ENCODE measurements around the gene ANTXRL. TPM values are rescaled to one million over a fixed set of nuclear protein-coding genes. Genes with fewer than 3 reads are reported as not detected.
"Not testable (repeated sequence)": the region's sequence is repeated elsewhere in the genome, so short reads cannot be mapped to it uniquely, and the experiment has no call there.

The ANTXRL gene
- total RNA-seq, 1 experiment from 2014 or later = not detected

DNA sequence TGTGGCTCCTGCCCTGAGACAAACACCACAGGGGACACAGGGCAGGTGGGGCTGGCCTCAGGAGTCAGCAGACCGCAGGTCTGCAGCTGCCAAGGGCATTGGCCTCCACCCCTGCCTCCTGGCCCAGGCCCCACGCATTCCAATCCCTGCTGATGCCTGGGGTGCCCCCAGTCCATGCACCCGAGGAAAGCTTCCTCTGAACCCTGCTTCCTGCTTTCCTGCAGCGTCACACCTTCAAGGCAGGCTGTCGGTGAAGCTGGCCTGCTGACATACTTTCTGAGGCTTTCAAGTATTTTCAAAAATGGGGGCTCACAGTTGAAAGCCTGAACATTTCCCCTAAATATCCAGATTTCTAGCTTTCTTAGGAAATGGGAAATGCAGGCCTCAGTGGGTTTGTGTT lies 22.5 kb upstream of the ANTXRL start:
- Histone ChIP-seq H3K36me3 (ENCODE audit: insufficient read depth, low read length) (no peaks in the 10 kb centered on the region), H3K9me3 (ENCODE audit: low read length) (no peaks in the 10 kb centered on the region), H3K4me1 (ENCODE audit: low read length) (no peaks in the 10 kb centered on the region), H3K9me2 (replicated peaks; ENCODE audit: insufficient read depth, low read length) (no peaks in the 10 kb centered on the region), H4K20me1 (ENCODE audit: insufficient read depth, low read depth, low read length) (no peaks in the 10 kb centered on the region), H3K4me2 (ENCODE audit: low read depth, low read length, poor library complexity, severe bottlenecking) (no peak overlapping the region), H3K4me3 (ENCODE audit: low read length) (no peak overlapping the region), H2AFZ (ENCODE audit: low read length) (no peak overlapping the region), H3K27ac (ENCODE audit: low read length) (no peak overlapping the region), H3K79me2 (ENCODE audit: low read length) (no peaks in the 10 kb centered on the region), H3K27me3 (ENCODE audit: low read length) (0 out of 2 replicates have a peak, but pooled peaks cover 2% of the 10 kb centered on the region), H3K9ac (ENCODE audit: low read length) (no peak overlapping the region)
- no peak for DNase-seq

DNA sequence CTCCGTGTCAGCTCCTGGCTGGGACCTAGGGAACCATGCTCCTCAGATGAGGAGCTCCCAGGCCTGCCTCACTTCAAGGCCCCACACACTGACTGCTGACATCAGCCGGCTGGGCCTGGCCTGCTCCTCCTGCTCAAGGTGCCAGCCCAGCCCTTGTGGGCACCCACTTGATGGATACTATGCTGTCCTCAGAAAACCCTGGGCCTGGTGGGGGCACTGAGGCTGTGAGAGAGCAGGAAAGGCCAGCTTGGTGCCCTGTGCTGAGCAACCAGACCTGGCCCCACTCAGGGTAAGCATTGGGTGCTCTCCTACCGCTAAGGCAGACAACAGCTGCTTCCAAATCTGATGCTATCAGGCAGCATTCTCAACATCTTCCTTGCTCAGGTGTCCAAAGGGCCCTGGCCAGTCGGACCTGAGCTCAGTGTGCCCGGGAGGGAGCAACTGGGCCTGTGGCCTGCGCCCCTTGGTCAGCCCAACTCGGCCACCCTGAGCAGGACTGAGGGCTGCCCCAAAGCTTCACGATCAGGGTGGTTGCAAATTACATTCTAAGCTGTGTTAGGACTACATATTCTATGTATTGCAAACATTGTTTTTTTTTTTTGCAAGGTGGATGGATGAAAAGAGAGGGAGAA lies 21.9 kb upstream of the ANTXRL start:
- no peaks in the 10 kb centered on the region for H3K36me3 ChIP-seq (ENCODE audit: insufficient read depth, low read length)
- H3K27ac ChIP-seq (ENCODE audit: low read length) = no peak overlapping the region
- H2AFZ ChIP-seq (ENCODE audit: low read length) = no peak overlapping the region
- H3K9ac ChIP-seq (ENCODE audit: low read length) = no peak overlapping the region
- no peak for DNase-seq
- H3K79me2 ChIP-seq (ENCODE audit: low read length) = no peaks in the 10 kb centered on the region
- H3K4me1 ChIP-seq (ENCODE audit: low read length) = no peaks in the 10 kb centered on the region
- H3K4me3 ChIP-seq (ENCODE audit: low read length) = no peak overlapping the region
- H3K4me2 ChIP-seq (ENCODE audit: low read depth, low read length, poor library complexity, severe bottlenecking) = no peak overlapping the region
- H3K9me3 ChIP-seq (ENCODE audit: low read length) = no peaks in the 10 kb centered on the region
- H4K20me1 ChIP-seq (ENCODE audit: insufficient read depth, low read depth, low read length) = no peaks in the 10 kb centered on the region
- H3K27me3 ChIP-seq (ENCODE audit: low read length) = 0 out of 2 replicates have a peak, but pooled peaks cover 2% of the 10 kb centered on the region
- H3K9me2 ChIP-seq (replicated peaks; ENCODE audit: insufficient read depth, low read length) = no peaks in the 10 kb centered on the region

DNA sequence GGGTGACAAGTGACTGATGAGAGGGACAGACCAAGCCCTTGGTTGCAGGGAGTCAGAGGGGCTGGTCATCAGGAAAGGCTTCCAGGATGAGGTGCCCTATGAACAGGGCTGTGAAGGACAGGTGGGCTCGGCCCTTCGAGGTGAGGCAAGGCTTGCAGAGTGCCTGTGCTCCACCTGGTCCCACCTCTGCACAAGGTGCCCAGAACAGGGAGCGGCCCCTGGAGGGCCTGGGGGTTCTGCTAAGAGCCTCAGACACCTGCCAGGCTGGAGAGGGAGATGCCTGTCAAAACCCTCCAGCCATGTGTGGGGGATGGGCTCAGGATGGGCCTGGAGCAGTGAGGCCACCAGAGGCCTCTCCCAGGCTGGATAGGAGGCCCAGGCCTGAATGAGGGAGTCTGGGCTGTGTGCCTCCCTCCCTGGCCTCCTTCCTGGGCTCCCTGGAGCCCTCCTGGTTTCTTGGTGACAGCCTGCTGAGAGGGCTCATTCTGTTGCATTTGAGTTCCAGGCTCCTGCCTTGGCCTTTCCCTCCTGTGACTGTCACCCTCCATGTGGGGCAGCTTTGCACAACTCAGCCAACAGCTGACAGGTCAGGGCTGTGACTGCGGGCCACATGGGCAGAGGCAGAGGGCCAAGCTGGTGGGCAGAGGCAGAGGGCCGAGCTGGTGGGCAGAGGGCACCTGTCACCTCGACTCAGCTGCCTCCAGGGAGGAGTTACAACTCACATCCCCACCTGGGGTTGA lies 21.1 kb upstream of the ANTXRL start:
- H3K27me3 ChIP-seq (ENCODE audit: low read length); H3K9me3 ChIP-seq (ENCODE audit: low read length); H3K9ac ChIP-seq (ENCODE audit: low read length); H3K27ac ChIP-seq (ENCODE audit: low read length); H3K36me3 ChIP-seq (ENCODE audit: insufficient read depth, low read length); H4K20me1 ChIP-seq (ENCODE audit: insufficient read depth, low read depth, low read length); H3K4me1 ChIP-seq (ENCODE audit: low read length); H3K4me3 ChIP-seq (ENCODE audit: low read length); H3K79me2 ChIP-seq (ENCODE audit: low read length); H3K9me2 ChIP-seq (replicated peaks; ENCODE audit: insufficient read depth, low read length); DNase-seq; H2AFZ ChIP-seq (ENCODE audit: low read length); H3K4me2 ChIP-seq (ENCODE audit: low read depth, low read length, poor library complexity, severe bottlenecking): not testable (repeated sequence)

GRCh38 chr10:46266306-46266985 lies 20.4 kb upstream of the ANTXRL start:
- Histone ChIP-seq H3K9ac (ENCODE audit: low read length) (no peak overlapping the region), H3K4me1 (ENCODE audit: low read length) (no peaks in the 10 kb centered on the region), H3K79me2 (ENCODE audit: low read length) (no peaks in the 10 kb centered on the region), H3K27me3 (ENCODE audit: low read length) (0 out of 2 replicates have a peak, but pooled peaks cover under 1% of the 10 kb centered on the region), H3K4me3 (ENCODE audit: low read length) (no peak overlapping the region), H4K20me1 (ENCODE audit: insufficient read depth, low read depth, low read length) (no peaks in the 10 kb centered on the region), H2AFZ (ENCODE audit: low read length) (no peak overlapping the region), H3K4me2 (ENCODE audit: low read depth, low read length, poor library complexity, severe bottlenecking) (no peak overlapping the region), H3K36me3 (ENCODE audit: insufficient read depth, low read length) (no peaks in the 10 kb centered on the region), H3K9me3 (ENCODE audit: low read length) (no peaks in the 10 kb centered on the region), H3K27ac (ENCODE audit: low read length) (no peak overlapping the region), H3K9me2 (replicated peaks; ENCODE audit: insufficient read depth, low read length) (no peaks in the 10 kb centered on the region)
- no peak for DNase-seq

- H3K4me3 ChIP-seq (ENCODE audit: low read length) = no peak overlapping the region
- H3K36me3 ChIP-seq (ENCODE audit: insufficient read depth, low read length) = no peaks in the 10 kb centered on the region
- no peaks in the 10 kb centered on the region for H3K9me3 ChIP-seq (ENCODE audit: low read length)
- no peak for DNase-seq
- H4K20me1 ChIP-seq (ENCODE audit: insufficient read depth, low read depth, low read length) = no peaks in the 10 kb centered on the region
- no peak overlapping the region for H3K27ac ChIP-seq (ENCODE audit: low read length)
- H3K9me2 ChIP-seq (replicated peaks; ENCODE audit: insufficient read depth, low read length) = no peaks in the 10 kb centered on the region
- no peak overlapping the region for H3K4me2 ChIP-seq (ENCODE audit: low read depth, low read length, poor library complexity, severe bottlenecking)
- no peaks in the 10 kb centered on the region for H3K4me1 ChIP-seq (ENCODE audit: low read length)
- no peak overlapping the region for H2AFZ ChIP-seq (ENCODE audit: low read length)
- H3K9ac ChIP-seq (ENCODE audit: low read length) = no peak overlapping the region
- no peaks in the 10 kb centered on the region for H3K27me3 ChIP-seq (ENCODE audit: low read length)
- no peaks in the 10 kb centered on the region for H3K79me2 ChIP-seq (ENCODE audit: low read length)
These were observed 19.4 kb upstream of the ANTXRL start for GRCh38 chr10:46267132-46267985.

DNA sequence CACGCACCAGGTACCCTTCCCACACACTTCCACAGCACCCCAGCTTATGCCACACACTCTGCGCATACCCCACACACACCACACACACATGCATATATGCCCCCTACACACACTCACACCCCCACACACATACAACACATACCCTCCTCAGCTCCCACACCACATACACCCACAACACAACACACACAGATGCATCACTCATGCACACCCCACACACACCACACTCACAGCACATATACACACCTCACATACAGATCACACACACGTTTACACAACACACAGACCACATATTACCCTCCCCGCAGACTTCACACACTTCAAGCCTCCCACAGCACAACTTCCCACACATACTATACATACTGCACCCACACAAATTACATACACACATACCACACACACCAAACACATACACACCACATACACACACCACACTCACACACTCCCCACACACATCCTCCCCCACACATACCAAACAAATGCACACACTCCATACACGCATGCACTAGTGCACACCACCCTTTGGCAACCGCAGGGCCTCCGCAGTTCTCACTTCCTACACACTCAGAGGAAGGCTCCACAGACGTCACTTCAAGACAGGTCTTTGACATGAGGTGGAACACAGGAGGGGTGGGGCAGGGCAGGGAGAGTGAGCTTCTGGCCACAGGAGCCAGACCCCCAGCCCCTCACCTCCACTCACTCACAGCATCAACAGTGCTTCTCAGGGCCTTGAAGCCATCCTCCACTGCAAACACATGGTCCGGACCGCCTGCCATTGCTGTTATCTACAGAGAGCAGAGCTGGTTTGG lies 18.5 kb upstream of the ANTXRL start:
- Histone ChIP-seq H3K4me2 (ENCODE audit: low read depth, low read length, poor library complexity, severe bottlenecking) (no peak overlapping the region), H3K4me1 (ENCODE audit: low read length) (no peaks in the 10 kb centered on the region), H3K27ac (ENCODE audit: low read length) (no peak overlapping the region), H3K9me2 (replicated peaks; ENCODE audit: insufficient read depth, low read length) (no peaks in the 10 kb centered on the region), H2AFZ (ENCODE audit: low read length) (no peak overlapping the region), H3K36me3 (ENCODE audit: insufficient read depth, low read length) (no peaks in the 10 kb centered on the region), H3K27me3 (ENCODE audit: low read length) (no peaks in the 10 kb centered on the region), H3K9me3 (ENCODE audit: low read length) (no peaks in the 10 kb centered on the region), H3K4me3 (ENCODE audit: low read length) (no peak overlapping the region), H3K9ac (ENCODE audit: low read length) (no peak overlapping the region), H3K79me2 (ENCODE audit: low read length) (no peaks in the 10 kb centered on the region), H4K20me1 (ENCODE audit: insufficient read depth, low read depth, low read length) (no peaks in the 10 kb centered on the region)
- DNase-seq = no peak

DNA sequence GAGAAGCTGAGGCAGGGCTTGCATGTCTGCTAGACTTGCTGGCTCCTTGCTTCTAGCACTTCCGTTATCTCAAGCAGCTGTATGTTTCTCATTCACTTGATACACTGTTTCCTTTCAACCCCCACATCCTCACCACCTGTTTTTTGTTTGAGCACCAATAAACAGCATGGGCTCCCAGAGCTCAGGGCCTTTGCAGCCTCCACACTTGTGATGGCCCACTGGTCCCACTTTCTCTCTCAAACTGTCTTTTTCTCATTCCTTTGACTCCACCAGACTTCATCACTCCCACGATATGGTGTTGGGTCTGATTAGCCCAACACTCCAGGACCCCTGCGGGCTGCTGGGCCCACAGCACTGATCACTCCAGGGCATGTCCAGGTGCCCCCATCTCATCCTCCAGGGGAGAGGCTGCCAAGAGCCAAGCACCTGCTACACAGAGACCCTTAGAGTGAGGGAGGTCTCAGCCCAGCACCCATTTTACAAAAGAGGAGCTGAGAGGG lies 17.2 kb upstream of the ANTXRL start:
- not testable (repeated sequence) for H4K20me1 ChIP-seq (ENCODE audit: insufficient read depth, low read depth, low read length); H3K9ac ChIP-seq (ENCODE audit: low read length); H3K4me3 ChIP-seq (ENCODE audit: low read length); H3K9me2 ChIP-seq (replicated peaks; ENCODE audit: insufficient read depth, low read length); H2AFZ ChIP-seq (ENCODE audit: low read length); DNase-seq; H3K36me3 ChIP-seq (ENCODE audit: insufficient read depth, low read length); H3K79me2 ChIP-seq (ENCODE audit: low read length); H3K9me3 ChIP-seq (ENCODE audit: low read length); H3K27ac ChIP-seq (ENCODE audit: low read length); H3K4me2 ChIP-seq (ENCODE audit: low read depth, low read length, poor library complexity, severe bottlenecking); H3K27me3 ChIP-seq (ENCODE audit: low read length); H3K4me1 ChIP-seq (ENCODE audit: low read length)

Data from Karpas-422 (cell line).